ENCODE measurements around the gene CAMKK2.
"Not testable (repeated sequence)": the region's sequence is repeated elsewhere in the genome, so short reads cannot be mapped to it uniquely, and the experiment has no call there.

CAMKK2 gene

GRCh38 chr12:121301876-121302275 is 5.4 kb upstream of the CAMKK2 start:
- H3K4me3 ChIP-seq (ENCODE audit: low read depth, low read length), result no peak overlapping the region
- no peaks in the 10 kb centered on the region for H3K27me3 ChIP-seq (ENCODE audit: insufficient read depth, low read depth, severe bottlenecking)
- H3K36me3 ChIP-seq, result peaks cover 3% of the 10 kb centered on the region; the same call in 1 of the 2 replicates
- no peaks in the 10 kb centered on the region for H3K9me3 ChIP-seq (ENCODE audit: severe bottlenecking)
- TF ChIP-seq, protein P1, sequence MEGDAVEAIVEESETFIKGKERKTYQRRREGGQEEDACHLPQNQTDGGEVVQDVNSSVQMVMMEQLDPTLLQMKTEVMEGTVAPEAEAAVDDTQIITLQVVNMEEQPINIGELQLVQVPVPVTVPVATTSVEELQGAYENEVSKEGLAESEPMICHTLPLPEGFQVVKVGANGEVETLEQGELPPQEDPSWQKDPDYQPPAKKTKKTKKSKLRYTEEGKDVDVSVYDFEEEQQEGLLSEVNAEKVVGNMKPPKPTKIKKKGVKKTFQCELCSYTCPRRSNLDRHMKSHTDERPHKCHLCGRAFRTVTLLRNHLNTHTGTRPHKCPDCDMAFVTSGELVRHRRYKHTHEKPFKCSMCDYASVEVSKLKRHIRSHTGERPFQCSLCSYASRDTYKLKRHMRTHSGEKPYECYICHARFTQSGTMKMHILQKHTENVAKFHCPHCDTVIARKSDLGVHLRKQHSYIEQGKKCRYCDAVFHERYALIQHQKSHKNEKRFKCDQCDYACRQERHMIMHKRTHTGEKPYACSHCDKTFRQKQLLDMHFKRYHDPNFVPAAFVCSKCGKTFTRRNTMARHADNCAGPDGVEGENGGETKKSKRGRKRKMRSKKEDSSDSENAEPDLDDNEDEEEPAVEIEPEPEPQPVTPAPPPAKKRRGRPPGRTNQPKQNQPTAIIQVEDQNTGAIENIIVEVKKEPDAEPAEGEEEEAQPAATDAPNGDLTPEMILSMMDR (IDR thresholded peaks at IDR 0.05; ENCODE audit: low read depth, low read length), result no peak
- H3K27ac ChIP-seq, result no peak overlapping the region
- no peak for DNase-seq

DNA sequence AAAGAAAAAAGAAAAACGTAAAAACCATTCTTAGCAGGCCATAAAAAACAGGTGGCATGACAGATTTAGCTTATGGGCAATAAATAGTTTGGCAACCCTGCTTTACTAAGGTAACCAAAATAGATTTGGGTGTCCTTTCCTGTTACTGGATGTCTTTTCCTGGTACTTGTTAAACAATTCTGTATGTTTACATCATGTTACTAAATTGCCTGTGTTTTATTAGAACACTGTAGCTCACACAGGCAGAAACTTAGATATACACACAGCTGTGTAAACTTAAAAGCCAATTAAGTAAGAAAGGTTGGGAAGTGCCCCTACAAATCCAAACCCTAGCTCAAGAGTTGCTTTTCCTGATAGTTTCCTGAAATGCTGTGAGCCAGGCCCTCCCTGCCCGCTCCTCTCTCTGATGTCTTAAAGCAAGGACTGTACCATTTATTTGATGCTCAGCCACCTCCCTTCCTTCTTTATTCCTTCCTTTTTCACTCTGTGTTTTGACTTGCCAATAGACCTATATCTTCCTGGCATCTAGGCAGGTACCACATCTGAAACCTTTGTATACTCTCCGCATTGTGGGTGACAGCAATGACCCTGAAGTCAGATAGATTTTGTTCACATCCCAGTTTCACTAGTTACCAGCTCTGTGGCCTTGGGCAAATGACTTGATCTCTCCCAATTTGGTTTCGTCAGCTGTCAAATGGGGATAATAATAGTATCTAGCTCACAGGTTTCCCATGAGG is 3.7 kb upstream of the CAMKK2 start:
- no peaks in the 10 kb centered on the region for H3K9me3 ChIP-seq (ENCODE audit: severe bottlenecking)

GRCh38 chr12:121299662-121300061 is 3.2 kb upstream of the CAMKK2 start:
- H3K27ac ChIP-seq, result no peak overlapping the region
- TF ChIP-seq, protein P1 (IDR thresholded peaks at IDR 0.05; ENCODE audit: low read depth, low read length), result no peak

More for the DNA sequence above, 3.7 kb upstream of the CAMKK2 start:
- no peak overlapping the region for H3K4me3 ChIP-seq (ENCODE audit: low read depth, low read length)
- TF ChIP-seq, protein P1 (IDR thresholded peaks at IDR 0.05; ENCODE audit: low read depth, low read length), result no peak
- DNase-seq, result no peak
- H3K27ac ChIP-seq, result no peak overlapping the region
- no peaks in the 10 kb centered on the region for H3K27me3 ChIP-seq (ENCODE audit: insufficient read depth, low read depth, severe bottlenecking)
- peaks cover 4% of the 10 kb centered on the region; the same call in 1 of the 2 replicates for H3K36me3 ChIP-seq

GRCh38 chr12:121298411-121298810 is 1.9 kb upstream of the CAMKK2 start:
- H3K36me3 ChIP-seq; DNase-seq; H3K4me3 ChIP-seq (ENCODE audit: low read depth, low read length); H3K9me3 ChIP-seq (ENCODE audit: severe bottlenecking); H3K27ac ChIP-seq; H3K27me3 ChIP-seq (ENCODE audit: insufficient read depth, low read depth, severe bottlenecking): not testable (repeated sequence)

More at GRCh38 chr12:121299662-121300061, 3.2 kb upstream of the CAMKK2 start:
- no peak for DNase-seq
- peaks cover 4% of the 10 kb centered on the region; the same call in 1 of the 2 replicates for H3K36me3 ChIP-seq
- H3K27me3 ChIP-seq (ENCODE audit: insufficient read depth, low read depth, severe bottlenecking), result no peaks in the 10 kb centered on the region
- no peak overlapping the region for H3K4me3 ChIP-seq (ENCODE audit: low read depth, low read length)
- H3K9me3 ChIP-seq (ENCODE audit: severe bottlenecking), result no peaks in the 10 kb centered on the region

GRCh38 chr12:121297435-121297991 is 1.0 kb upstream of the CAMKK2 start:
- Histone ChIP-seq H3K4me3 (ENCODE audit: low read depth, low read length) (peak overlapping the region; percentile 51), H3K36me3 (peaks cover 7% of the 10 kb centered on the region; the same call in 1 of the 2 replicates), H3K27me3 (ENCODE audit: insufficient read depth, low read depth, severe bottlenecking) (no peaks in the 10 kb centered on the region), H3K27ac (peak overlapping the region; percentile 96), H3K9me3 (ENCODE audit: severe bottlenecking) (no peaks in the 10 kb centered on the region)
- TF ChIP-seq, protein P1 (IDR thresholded peaks at IDR 0.05; ENCODE audit: low read depth, low read length), result no peak
- DNase-seq, result peak; percentile 18

- TF ChIP-seq, protein P1 (IDR thresholded peaks at IDR 0.05; ENCODE audit: low read depth, low read length), result 0 out of 2 replicates have a peak, but pooled peaks have one; percentile 17
- H3K4me3 ChIP-seq (ENCODE audit: low read depth, low read length), result peak overlapping the region; percentile 96
- H3K27ac ChIP-seq, result peak overlapping the region; percentile 85
- peaks cover 19% of the 10 kb centered on the region for H3K36me3 ChIP-seq
- peak; percentile 35 for DNase-seq
- no peaks in the 10 kb centered on the region for H3K27me3 ChIP-seq (ENCODE audit: insufficient read depth, low read depth, severe bottlenecking)
- no peaks in the 10 kb centered on the region for H3K9me3 ChIP-seq (ENCODE audit: severe bottlenecking)
Measured at GRCh38 chr12:121295746-121296617, 527 bp downstream of the CAMKK2 start.

All from WERI-Rb-1 (cell line).